Mesenteric fat pad (tissue), 1 donor: ENCODE results near the gene POTEM. TPM values are rescaled to one million over a fixed set of nuclear protein-coding genes. Genes with fewer than 3 reads are reported as not detected.
"Not testable (repeated sequence)": the region's sequence is repeated elsewhere in the genome, so short reads cannot be mapped to it uniquely, and the experiment has no call there.

ENCODE experiments used
- DNase-seq: peaks from one replicate; pipeline ENCODE4 v3.0.0-alpha.2; 2020; ENCODE audit warnings: low spot score
- total RNA-seq: library from RNA; stranded (reverse); fragmentation: NEBNext Ultra II Directional; extraction: Animal tissue kit (Norgen Biotek cat#: 25700); gene quantifications from one replicate; pipeline ENCODE4 v1.2.1, GENCODE V29; 2021
- donor health status: DM: yes; HTN: yes; CAD: no.

POTEM gene
- total RNA-seq, 1 donor from 2014 or later: not detected

- not testable (repeated sequence) for DNase-seq
These were observed 69.7 kb downstream of the POTEM start for GRCh38 chr14:19036811-19037382.

DNA sequence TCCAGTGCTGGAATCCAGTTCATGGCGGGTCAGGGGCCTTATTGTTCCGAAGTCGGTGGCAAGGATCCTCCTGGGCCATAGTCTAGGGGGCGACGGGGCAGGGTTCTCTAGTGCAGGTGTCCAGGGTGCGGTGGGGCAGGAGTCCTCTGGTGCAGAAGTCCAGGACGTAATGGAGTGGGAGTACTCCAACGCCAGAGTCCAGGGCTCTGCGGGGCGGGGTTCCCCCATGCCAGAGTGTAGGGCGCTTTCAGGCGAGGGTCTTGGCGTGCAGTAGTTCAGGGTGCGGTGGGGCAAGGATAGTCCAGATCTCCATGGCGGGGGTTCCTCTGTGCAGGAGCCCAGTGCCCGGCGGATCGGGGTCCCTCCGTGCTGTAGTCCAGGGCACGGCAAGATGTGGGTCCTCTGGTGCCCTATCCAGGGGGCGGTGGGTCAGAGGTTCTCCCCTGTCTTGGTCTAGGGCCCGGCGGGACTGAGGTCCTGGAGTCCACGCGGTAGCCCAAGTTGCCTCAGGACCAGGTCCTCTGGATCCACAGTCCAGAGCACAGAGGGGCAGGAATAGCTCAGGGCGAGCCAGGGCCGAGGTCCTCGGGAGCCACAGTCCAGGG is 70.9 kb downstream of the POTEM start:
- DNase-seq: not testable (repeated sequence)

GRCh38 chr14:19038785-19039184 is 71.6 kb downstream of the POTEM start:
- not testable (repeated sequence) for DNase-seq

- DNase-seq: peak; percentile 67
These were observed 76.2 kb downstream of the POTEM start for GRCh38 chr14:19043384-19043783.
